ENCODE results near the gene SDCCAG8. TPM values are rescaled to one million over a fixed set of nuclear protein-coding genes. Genes with fewer than 3 reads are reported as not detected.

The SDCCAG8 gene
- total RNA-seq, 1 donor from 2014 or later: 48.0 TPM

DNA sequence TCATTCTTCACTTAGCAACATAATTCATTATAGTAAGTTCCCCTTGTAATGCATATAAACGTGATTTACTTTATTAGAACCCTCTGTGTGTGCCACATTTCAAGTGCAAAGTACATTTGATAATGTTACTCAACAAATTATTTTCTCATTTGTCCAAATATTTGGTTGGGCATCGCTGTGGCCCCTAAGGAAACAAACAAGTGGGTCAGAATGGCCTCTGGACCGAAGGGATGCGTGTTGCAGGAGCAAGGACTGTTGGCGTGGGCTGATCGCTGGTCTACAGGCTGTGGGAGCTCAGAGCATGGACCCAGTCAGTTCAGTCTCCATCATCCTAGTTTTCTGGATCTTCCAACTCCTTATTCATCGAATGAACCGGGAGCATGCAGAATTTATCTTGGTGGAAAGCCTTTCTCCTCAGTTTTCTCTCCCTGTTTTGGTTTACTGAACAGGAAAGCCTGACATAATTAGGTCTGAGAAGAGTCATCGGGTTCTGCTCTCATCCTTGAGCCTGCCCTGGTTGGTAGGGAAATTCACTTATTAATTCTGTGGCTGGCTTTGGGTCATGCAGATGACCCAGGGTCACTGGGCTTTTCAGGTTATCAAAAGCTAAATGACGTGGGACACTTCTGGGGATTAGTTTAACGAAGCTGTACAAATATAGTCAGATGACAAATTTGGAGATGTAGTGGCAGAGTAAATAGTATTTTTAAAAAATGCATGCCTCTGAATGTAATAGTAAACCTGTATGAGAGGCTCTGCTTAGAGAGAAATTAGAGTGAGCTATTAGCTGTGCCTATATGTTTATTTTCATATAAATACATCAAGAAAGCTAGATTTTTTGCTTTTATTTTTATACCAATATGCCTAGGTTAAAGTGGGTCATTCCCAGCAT lies 200.2 kb downstream of the SDCCAG8 start:
- DNase-seq (ENCODE audit: low read depth, low spot score): no peak

DNA sequence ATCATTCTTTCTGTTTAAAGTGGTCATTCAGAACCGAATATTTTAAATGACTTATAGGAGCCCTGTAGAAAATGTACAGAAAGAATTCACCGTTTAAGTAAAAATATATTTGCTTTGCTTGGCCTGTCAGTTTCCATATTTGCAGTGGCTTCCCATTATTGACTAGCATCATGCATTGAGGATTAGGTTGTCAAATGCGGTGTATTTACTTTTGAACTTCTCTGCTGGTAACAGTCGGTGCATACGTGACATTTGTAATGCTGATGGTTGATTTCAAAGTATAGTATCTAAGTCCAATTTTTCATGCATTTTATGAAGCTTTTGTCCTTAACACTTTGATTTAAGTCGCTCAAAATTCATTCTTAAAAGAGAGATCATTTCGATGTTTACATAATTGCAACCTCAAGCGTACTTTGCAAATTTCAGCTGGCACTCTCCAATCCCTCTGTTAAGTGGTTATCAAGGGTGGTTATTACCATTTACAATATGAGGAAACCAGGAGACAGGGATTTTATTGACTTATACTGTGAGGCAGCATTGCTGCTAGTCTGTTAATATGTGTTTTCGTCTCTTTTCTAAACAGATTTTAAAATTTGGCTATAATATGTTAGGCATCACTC lies 201.6 kb downstream of the SDCCAG8 start:
- DNase-seq (ENCODE audit: low read depth, low spot score): no peak

DNA sequence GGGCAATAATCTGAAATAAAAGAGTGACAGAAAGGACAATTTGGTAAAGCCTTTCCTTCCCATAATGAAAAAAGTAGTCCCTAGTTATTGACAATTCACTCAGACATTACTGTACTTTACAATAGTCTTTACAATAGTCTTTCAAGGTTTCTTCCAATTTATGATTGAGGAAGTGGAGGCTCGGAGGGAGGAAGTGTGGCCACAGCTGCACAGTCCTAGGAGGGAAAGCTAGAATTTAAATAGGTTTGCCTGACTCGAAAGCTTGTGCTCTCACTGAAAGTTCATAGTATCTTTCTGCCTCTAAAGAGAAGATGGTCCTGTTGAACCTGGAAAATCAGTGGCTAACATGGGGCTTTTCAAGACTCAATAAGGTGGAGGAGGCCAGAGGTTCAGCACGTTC lies 203.2 kb downstream of the SDCCAG8 start:
- no peak for DNase-seq (ENCODE audit: low read depth, low spot score)

DNA sequence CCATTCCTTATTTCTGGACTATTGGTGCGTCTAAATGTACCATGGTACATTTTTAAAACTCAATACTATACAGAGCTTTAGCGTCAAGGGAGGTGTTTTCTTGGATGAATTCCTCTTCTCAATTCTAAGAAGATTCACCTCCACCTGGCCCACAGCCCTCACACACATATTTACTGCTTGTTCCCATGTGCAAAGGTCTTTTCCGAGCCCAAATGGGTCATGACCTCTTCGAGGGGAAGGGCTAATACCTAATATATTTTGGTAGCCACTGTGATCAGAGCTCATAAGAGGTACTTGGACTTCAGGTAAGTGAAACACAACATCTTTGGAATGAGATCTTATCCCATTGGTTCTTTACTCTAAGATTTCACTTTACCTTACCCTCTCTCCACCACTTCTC lies 205.9 kb downstream of the SDCCAG8 start:
- DNase-seq (ENCODE audit: low read depth, low spot score): no peak

DNA sequence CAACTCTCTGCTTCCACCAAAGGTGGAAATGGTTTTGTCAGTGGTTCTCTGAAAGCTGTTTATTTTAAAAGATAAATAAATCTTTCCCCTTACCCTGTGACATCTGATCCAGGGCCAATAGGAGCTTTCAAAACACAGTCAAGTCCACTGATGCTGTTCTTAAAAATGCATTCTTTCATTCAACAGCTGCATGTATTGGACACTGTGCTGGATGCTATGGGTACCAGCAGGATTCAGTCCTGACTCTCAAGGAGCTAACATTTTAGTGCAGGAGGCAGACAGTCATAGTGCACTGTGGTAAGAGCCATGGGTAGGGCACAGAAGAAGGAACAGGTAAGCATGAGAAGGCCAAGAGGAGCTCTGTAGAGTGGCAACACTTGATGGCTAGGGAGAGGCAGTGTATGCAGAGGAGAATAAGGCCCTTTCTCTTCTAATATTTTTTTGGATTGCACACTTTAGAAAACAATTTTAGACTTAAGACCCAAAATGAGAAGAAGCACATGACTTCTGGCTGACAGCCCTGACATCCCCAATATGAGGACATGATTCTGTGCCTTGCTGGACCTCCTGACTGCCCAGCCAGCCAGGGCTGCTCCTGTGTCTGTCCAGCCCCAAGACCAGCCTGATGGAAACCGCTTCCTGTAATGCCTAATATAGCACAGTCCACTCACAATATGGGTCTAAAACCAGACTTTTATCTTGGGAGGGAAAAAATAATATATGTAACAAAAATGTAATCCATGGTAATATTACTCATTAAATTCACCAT lies 207.3 kb downstream of the SDCCAG8 start:
- no peak for DNase-seq (ENCODE audit: low read depth, low spot score)

DNA sequence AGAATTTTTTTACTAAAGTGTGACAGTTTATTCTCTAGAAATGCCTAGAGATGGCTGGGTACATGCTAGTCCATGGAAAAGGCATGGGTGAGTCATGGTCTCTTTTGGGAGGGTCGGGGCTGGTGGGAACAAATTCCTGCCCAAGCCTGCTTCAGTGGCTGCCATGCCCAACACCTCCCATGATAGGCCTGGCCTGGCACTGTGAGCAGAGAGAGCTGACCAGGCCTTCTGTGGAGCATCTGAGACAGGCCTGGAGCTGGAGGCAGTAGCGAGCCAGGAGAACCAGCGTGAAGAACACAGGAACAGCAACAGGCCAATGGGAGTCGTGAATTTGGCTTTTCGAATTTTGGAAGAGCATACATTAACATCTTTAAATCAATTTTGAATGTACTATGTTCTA lies 209.2 kb downstream of the SDCCAG8 start:
- DNase-seq (ENCODE audit: low read depth, low spot score): no peak

DNA sequence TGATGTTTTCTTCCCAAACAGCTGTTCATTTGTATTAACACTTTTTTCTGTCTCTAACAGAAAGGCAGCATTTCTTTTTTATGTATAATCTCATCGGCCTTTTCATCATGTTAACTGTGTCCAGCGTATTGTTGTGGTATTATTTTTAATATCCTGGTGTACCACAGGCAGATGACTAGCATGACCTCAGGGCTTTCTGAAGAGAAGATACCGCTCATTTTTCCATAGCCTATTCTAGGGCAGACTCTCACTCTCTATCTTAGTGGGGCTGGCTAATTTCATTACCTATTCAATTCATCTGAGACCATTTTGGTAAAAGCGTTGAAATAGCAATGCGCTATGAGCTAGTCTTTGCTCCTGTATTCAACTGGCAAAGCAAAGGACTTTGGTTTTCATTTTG lies 209.9 kb downstream of the SDCCAG8 start:
- DNase-seq (ENCODE audit: low read depth, low spot score): no peak

DNA sequence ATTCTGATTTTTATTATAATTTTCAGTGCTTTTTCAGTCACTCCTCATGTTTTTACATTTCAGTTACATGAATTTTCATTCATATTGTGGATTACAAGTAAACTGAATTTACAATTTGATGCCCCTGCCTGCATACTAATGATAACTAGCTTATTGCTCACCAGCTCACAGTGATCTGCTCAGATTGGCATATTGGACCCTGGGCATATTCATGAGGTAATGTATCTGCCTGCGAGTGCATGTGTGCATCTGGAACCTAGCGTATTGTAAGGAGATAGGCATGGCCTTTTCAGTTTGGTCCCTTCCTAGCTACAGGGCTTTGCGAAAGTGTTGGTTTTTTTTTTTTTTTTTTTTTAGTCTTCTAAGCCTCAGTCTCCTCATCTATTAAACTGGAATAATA lies 213.7 kb downstream of the SDCCAG8 start:
- no peak for DNase-seq (ENCODE audit: low read depth, low spot score)

DNA sequence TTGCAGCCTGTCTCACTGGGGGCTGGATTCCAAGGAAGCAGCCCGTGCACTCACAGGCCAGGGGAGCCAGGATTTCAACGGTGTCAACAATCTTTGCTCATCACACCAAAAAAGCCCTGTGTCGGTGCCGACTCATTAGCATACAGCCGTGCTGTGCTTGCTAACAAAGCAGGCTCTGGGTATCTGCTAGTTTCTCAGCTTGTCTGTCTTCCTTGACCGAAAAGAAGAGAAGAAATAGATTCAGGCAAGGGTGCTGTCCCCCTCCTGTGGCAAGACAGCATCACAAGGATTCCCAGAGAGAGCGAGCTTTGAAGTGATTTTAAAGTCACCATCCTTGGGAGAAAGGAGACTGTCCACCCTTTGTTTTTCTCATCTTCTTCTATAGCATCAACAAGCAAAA lies 214.7 kb downstream of the SDCCAG8 start:
- no peak for DNase-seq (ENCODE audit: low read depth, low spot score)

DNA sequence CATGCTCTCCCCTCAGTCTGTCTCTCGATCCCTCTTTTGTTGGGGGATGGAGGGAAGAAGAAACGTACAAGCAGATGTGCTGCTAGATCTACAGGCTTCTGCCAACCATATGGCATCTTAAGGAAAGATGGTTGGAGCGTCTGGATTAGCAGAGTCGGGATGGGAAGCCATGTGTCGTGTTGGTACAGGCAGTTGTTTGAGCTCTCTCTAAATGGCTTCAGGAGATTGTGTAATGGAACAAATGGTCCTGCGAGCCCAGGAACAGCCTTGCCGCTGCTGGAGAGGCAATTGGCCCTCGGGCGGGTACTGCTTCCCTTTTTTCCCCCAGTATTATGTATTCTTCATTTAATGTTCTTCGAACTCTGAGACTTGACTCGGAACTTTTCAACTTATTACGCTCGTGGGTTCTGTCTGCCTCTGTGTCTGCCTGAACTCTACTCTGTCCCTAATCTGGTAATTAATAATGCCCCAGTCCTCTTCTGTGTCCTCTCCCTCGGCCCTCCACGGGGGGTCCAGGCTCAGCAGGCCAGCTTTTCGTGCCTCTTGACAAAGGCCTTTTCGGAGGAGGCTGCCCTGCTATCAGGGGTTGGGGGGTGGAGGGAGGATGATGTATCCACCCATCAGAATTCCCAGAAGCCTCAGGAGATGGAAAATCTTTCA lies 215.3 kb downstream of the SDCCAG8 start:
- DNase-seq (ENCODE audit: low read depth, low spot score): no peak

DNA sequence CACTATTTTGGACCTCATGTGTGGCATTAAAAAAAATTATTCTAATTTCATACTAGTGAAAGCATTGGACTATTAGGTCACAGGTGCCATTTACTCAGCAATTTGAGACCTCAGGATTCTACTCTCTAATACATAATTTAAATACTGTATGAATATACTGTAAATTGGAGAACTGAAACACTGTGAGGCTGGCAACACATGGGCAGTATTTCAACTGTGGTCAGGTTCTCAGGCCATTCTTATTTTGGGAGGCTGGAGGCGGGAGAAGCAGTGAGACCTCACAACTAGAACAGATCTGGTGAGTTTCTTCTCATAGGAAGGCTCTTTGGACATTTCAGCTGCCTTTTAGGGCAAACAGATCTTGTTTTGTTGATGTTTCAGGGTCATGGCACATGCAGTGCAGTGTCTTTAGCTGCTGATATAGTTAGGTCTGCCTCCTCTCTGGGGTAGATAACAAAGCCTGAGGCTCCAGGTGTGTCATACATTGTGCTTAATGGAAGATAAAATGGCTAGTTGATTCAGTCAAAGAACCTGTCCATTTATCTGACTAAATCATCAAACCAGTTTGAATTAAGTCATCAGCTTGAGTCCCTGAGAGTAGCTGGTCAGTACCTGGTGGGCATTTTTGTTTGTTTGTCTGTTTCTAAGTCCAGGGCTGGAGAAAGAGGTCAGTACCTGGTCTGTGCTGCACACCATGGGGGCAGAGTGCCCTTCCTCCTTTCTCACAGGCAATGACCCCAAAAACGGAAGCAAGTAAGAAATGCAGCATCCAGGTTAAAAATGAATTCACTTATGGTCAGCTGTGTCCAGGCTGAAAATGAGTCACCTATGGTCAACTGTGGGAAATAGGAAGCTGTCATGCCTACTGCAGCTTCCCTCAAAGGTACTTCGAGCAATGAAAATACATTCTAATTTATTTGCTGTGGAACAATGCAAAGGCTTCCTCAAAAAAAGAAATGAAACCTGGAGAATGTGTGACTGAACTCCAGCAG lies 216.2 kb downstream of the SDCCAG8 start:
- DNase-seq (ENCODE audit: low read depth, low spot score): no peak

DNA sequence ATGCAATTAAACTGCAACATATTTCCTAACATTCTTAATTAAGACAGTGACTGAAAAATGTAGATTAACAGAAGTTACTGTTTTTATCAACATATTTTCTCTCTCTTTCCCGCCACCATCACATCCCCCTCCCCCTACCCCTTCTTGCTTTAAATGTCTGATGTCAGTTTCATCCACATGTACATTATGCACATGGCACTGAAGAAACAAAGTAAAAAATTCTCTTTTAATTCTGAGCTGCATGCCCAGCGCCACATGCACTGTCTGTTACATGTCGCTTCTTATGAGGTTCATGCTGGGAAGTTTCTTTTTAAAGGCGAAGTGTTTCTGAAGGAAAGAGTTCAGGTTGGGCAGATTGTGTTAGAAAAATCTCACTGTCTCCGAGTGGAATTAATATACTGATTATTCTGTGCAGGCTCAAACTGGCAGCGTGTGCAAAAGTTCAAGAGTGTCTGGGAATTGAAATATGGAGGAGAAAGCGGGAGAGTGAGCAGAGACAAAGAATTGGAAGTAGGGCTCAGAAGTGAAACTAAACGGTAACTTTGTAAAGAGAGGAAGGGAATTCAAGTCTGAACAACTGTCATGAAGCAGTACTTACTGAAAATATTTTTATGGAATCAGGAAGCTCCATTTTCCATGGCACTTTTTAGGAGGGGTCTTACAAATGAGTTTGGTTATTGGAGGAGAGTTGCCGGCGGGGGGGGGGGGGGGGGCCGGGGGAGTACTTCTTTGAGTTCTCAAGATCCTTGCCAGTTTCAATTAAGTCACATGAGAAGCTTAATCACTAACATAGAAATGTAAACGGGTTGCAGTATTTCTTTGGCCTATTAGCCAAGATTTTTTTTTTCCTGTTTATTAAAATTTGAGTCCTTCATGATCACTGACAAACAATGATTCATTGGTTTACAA lies 217.6 kb downstream of the SDCCAG8 start:
- DNase-seq (ENCODE audit: low read depth, low spot score): no peak

DNA sequence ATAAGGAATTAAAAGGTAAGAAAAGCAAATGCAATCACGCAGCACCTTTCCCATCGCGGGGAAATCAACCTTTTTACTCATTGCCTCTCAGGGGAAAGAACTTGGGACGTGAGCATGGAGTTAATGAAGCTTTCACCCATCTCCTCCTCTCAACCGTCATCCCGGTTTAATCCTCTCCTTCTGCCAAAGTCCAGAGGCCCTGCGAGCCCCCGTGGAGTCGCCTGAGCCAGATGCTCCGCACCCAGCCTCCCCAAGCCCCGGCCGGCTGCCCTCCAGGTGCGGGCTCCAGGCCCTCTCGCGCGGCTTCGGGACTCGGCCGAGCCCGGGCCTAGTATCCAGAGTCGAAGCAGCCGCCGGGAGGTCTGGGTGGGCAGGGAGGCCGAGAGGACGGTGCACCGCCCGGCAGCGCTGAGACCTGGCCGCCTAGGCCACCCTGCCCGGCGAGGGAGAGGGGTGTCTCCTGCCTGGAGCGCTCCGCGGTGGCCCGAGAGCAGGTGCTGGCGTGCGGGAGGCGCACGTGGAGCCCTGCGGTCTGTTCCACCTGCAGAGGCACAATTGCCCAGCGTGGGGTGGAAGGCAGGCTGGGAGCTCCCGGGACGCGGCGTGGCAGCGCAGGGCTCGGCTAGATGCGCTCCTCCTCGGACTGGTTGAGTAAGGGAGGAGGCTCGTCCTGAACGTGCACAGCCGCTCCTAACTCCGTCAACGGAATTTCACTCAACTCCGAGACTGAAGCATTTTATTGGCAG lies 218.5 kb downstream of the SDCCAG8 start:
- DNase-seq (ENCODE audit: low read depth, low spot score): no peak

DNA sequence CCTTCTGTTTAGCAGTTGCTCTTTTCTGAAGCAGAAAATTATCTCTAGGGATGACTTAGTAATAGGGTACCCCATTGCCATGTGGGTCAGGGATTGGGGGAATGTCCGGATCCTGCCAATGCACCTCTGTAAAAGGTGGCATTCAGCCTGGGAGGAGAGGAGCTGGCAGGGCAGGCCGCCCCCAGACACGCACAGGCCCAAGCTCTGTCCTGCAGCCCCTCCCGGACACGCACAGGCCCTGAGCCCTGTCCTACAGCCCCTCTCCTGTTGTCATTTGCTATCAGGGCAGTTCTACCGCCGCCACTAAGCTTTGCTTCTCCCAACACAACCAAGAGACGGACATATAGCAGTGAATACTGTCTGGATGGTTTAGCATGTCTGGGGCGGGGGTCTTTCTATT lies 219.1 kb downstream of the SDCCAG8 start:
- DNase-seq (ENCODE audit: low read depth, low spot score): no peak

DNA sequence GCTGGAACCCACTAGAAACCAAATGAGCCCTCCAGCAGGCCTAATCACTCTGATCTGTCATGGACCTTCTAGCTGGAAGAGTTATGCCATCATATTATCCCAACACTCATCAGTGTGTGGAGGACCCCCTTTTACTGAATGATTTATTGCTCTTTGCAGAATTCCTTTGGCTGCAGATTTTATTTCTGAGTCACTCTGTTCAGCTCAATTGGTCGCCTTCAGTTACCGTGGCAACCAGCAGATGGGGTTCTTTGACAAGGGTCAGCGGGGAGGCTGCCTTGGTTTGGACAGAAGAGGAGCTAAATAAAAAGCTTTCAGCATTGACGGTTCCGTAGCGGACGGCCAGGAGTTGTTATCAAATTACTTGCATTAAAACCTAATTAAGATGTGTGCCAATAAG lies 220.1 kb downstream of the SDCCAG8 start:
- no peak for DNase-seq (ENCODE audit: low read depth, low spot score)

DNA sequence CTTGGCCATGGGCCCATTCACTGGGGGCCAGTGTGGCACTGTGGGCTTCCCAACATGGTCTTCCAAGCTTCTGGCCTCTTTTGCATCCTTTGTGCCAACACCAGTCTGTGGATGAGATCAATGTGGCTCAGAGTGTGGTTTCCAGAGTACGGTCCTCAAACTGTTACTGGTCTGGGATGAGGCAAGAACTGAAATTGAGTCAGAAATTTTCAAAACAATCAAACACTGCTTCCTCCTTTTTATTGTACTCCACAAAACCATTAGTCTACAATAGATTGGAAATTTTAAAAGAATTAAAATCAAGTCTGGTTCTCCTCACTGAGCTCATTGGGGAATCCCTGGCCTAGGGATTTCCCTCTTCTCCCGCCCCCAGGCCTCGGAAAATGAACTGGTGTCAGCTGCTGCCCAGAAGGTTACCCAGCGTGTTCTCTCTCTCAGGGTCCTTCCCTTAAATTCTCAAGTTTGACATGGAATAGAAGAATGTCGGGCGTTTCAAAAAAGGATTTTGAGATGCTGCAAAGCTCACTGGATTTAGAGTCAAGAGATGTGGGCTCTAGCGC lies 222.0 kb downstream of the SDCCAG8 start:
- no peak for DNase-seq (ENCODE audit: low read depth, low spot score)

DNA sequence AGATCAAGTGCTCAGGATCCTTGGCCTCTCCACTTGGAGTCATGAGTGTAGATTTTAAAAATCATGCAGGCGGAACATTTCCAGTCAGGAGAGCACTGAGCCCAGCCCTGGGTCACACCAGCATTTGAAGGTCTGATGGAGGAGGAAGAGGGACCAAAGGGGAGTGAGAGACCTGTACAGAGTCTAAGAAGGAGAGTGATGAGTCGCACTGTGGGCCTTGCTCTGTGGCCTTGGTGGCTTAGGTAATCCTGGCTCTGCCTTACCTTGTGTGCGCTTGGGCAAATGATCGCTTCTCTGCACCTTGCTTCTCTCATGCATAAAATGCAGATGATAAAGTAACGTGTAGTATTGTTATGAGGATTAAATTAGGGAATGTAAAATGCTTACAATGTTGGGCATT lies 225.3 kb downstream of the SDCCAG8 start:
- no peak for DNase-seq (ENCODE audit: low read depth, low spot score)

Measured in pulmonary artery endothelial cell (primary cell).